Transverse colon (tissue), 4 donors: ENCODE data around the gene SMIM44. TPM values are rescaled to one million over a fixed set of nuclear protein-coding genes. Genes with fewer than 3 reads are reported as not detected.
A peak's percentile ranks its signal among the peaks of the same experiment; 100 is the strongest.

Source experiments
- DNase-seq: peaks from one replicate; pipeline ENCODE4 v3.0.0-alpha.2; 2019
- H3K27ac ChIP-seq, 4 donors: fragments of 200-600 bp; sonication (generic); 2 replicates each; pipeline ENCODE4 v1.5.1; 2016 to 2018; ENCODE audit warnings: inconsistent platforms in 4 of 4
- H3K27me3 ChIP-seq: fragments of 200-600 bp; sonication (generic); 2 replicates; pipeline ENCODE4 v1.5.1; 2017; ENCODE audit warnings: inconsistent platforms
- H3K36me3 ChIP-seq, 4 donors: fragments of 200-600 bp; sonication (generic); 2 replicates each; pipeline ENCODE4 v1.5.1; 2017 to 2019; ENCODE audit warnings: inconsistent platforms in 4 of 4
- H3K4me1 ChIP-seq, 4 donors: fragments of 200-600 bp; sonication (generic); 2 replicates each; pipeline ENCODE4 v1.5.1; 2017 to 2020; ENCODE audit warnings: inconsistent platforms in 4 of 4
- H3K4me3 ChIP-seq, 4 donors: fragments of 200-600 bp; sonication (generic); 1 replicate in 1 of 4; 2 replicates in 3 of 4; pipeline versions ENCODE4 v1.5.1 to v1.6.1; 2017 to 2019; ENCODE audit warnings: inconsistent platforms in 4 of 4
- H3K9me3 ChIP-seq, 2 donors: fragments of 200-600 bp; sonication (generic); 2 replicates each; pipeline ENCODE4 v1.5.1; 2017 to 2019; ENCODE audit warnings: inconsistent platforms in 2 of 2
- EP300 ChIP-seq: sonication (generic); formaldehyde crosslinking; IDR thresholded peaks from one replicate; pipeline ENCODE4 v1.6.1; 2017; ENCODE audit warnings: antibody characterized with exemption, low read depth
- POLR2A ChIP-seq: fragments of 450-650 bp; IDR thresholded peaks from one replicate; pipeline ENCODE4 v1.6.1; 2016; ENCODE audit warnings: antibody characterized with exemption, mild to moderate bottlenecking, moderate library complexity
- POLR2AphosphoS5 ChIP-seq, 3 donors: sonication (generic); formaldehyde crosslinking; IDR thresholded peaks; one replicate each; pipeline ENCODE4 v1.6.1; 2016; ENCODE audit warnings: antibody characterized with exemption in 3 of 3
- WGBS, 2 donors: methylation state at CpG; one replicate each; pipeline ENCODE4 v1.1.5; 2018; ENCODE audit warnings: low coverage in 1 of 2; 5-methylcytosine and 5-hydroxymethylcytosine counted together
- in situ Hi-C, 4 donors: fragments of 200-750 bp; cut with MboI; loops; one replicate each; pipeline versions ENCODE4 v1.15.0 to v1.15.1; 2017; ENCODE audit warnings: low sequenced_read_pairs in 3 of 4, low pct_ligation_motif_present in 1 of 4, low pct_unique_long_range_greater_than_20kb in 1 of 4
- intact Hi-C: fragments of 100-400 bp; cut with DNase I; formaldehyde crosslinking; loops from one replicate; pipeline ENCODE4 v1.15.1; 2023; ENCODE audit warnings: low total_unique reads
- total RNA-seq, 4 donors: library from RNA; depleted of rRNA; stranded (reverse); fragments of >200 nt; gene quantifications; one replicate each; pipeline ENCODE4 v1.1.0, GENCODE V29; 2016
- TF ChIP-seq, protein P1 (sequence below), 5 experiments: fragments of 200-600 bp in 3 of 5; fragments of 450-650 bp in 2 of 5; sonication (generic) in 3 of 5; IDR thresholded peaks; 1 replicate in 2 of 5; 2 replicates in 3 of 5; pipeline ENCODE4 v1.5.1; 2016 to 2017; ENCODE audit warnings: antibody characterized with exemption in 5 of 5, inconsistent platforms in 3 of 5, mild to moderate bottlenecking in 2 of 5, moderate library complexity in 1 of 5

SMIM44 gene
- total RNA-seq, 4 donors from 2014 or later: 4.1 to 15.3 TPM; not detected in 2

DNA sequence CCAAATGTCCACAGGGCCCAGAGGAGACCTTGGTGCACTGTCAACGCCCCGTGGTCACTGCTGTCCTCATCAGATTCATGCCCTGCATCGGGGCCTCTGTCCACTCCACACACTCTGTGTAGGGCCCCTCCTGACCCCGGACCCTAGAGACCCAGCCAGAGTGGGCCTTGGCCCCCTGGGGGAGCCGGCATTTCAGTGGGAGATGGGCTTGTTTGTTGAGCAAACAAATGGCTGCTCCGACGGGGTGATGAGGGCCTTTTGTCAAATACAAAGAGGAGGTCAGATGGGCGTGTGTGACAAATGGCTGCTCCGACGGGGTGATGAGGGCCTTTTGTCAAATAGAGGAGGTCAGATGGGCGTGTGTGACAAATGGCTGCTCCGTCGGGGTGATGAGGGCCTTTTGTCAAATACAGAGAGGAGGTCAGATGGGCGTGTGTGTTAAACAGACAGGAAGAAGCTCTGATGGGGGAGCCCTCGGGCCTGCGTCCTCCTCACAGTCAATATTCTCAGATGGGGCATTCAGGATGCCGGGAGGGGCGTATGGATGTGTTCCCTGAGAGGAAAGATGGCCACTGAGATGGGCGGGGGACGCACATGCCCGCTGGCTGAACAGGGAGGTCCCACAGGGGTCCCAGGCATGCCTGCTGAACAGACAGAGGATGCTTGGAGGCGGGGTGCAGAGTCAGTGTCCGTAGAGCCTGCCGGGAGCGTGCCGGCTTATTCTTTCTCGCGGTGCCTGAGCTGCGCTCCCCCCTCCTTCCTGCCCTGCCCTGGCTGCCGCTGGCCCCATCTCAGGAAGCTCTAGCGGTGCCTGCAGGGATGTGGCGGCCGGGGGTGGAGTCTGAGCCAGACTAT lies 39.2 kb downstream of the SMIM44 start:
- WGBS, 2 donors: 26 to 55% methylated on average over 4 to 27 of the region's 33 CpGs
- no peak for DNase-seq
- intact Hi-C loops (no loop called here), in situ Hi-C loops (no loop called here)
- H3K27ac ChIP-seq: peak overlapping the region; percentile 4 to 52 (median 36)
- H3K36me3 ChIP-seq: peaks cover 0 to 5% (median 1%) of the 10 kb centered on the region in 4 donors
- peaks cover 0 to 11% (median 5%) of the 10 kb centered on the region in 4 donors for H3K4me1 ChIP-seq
- H3K27me3 ChIP-seq: no peaks in the 10 kb centered on the region
- no peak for TF ChIP-seq POLR2A
- H3K4me3 ChIP-seq: no peak overlapping the region
- H3K9me3 ChIP-seq: no peaks in the 10 kb centered on the region

DNA sequence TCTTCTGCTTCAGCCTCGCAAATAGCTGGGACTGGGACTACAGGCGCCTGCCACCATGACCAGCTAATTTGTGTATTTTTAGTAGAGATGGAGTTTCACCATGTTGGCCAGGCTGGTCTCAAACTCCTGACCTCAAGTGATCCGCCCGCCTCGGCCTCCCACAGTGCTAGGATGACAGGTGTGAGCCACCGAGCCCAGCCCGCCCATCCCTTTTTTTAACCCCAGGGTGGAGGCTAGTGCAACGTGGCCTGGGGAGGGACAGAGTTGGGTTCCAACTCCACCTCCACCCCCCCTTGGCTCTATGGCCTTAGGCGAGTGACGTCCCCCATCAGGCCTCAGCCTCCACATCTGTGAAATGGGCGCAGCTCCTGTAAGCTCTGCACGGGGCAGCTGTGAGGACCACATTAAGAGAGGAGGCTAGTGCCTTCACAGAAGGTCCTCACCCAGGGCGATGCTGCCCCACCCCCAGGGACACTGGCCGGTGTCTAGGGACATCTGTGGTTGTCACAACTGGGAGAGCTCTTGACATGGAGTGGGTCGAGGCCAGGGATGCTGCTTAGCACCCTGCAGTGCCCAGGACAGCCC lies 40.7 kb downstream of the SMIM44 start:
- Histone ChIP-seq H3K27ac (no peak overlapping the region), H3K4me1 (peaks cover 0 to 11% (median 5%) of the 10 kb centered on the region in 4 donors)
- TF ChIP-seq POLR2A (no peak), POLR2AphosphoS5 (IDR thresholded peaks at IDR 0.05) (no peak), EP300 (no peak)
- TF ChIP-seq, protein P1, sequence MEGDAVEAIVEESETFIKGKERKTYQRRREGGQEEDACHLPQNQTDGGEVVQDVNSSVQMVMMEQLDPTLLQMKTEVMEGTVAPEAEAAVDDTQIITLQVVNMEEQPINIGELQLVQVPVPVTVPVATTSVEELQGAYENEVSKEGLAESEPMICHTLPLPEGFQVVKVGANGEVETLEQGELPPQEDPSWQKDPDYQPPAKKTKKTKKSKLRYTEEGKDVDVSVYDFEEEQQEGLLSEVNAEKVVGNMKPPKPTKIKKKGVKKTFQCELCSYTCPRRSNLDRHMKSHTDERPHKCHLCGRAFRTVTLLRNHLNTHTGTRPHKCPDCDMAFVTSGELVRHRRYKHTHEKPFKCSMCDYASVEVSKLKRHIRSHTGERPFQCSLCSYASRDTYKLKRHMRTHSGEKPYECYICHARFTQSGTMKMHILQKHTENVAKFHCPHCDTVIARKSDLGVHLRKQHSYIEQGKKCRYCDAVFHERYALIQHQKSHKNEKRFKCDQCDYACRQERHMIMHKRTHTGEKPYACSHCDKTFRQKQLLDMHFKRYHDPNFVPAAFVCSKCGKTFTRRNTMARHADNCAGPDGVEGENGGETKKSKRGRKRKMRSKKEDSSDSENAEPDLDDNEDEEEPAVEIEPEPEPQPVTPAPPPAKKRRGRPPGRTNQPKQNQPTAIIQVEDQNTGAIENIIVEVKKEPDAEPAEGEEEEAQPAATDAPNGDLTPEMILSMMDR (IDR thresholded peaks at IDR 0.05): no peak

DNA sequence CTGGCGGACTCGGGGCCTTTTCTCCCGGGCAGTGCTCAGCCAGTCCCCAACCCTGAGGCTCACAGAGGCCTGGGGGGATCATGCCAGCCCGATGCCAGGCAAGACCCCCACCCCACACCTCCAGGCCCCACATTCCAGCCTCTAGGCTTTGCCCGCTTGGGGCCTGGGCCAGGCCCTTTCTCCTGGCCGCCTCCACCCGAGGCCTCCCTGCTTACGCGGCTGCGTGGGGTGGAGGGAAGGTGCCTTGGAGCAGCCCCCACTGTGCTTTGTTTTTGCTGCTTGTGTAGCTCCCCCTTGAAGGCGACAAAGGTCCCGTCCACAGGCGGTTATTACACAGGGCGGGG lies 41.3 kb downstream of the SMIM44 start:
- Histone ChIP-seq H3K4me3 (no peak overlapping the region), H3K4me1 (peaks cover 0 to 11% (median 5%) of the 10 kb centered on the region in 4 donors), H3K9me3 (no peaks in the 10 kb centered on the region), H3K27ac (peak overlapping the region in 1 of 4 donors; percentile 46), H3K36me3 (no peaks in the 10 kb centered on the region), H3K27me3 (no peaks in the 10 kb centered on the region)
- in situ Hi-C loops: no loop called here
- TF ChIP-seq EP300: no peak
- TF ChIP-seq, protein P1 (IDR thresholded peaks at IDR 0.05): no peak
- no peak for TF ChIP-seq POLR2A
- no peak for TF ChIP-seq POLR2AphosphoS5 (IDR thresholded peaks at IDR 0.05)
- no peak for DNase-seq
- intact Hi-C loops: no loop called here
- 81 to 85% methylated on average over 5 to 14 of the region's 14 CpGs for WGBS, 2 donors

More for the DNA sequence above, 40.7 kb downstream of the SMIM44 start:
- intact Hi-C loops (no loop called here), in situ Hi-C loops (no loop called here)
- Histone ChIP-seq H3K36me3 (peaks cover 0 to under 1% (median 0%) of the 10 kb centered on the region in 4 donors), H3K9me3 (no peaks in the 10 kb centered on the region), H3K27me3 (no peaks in the 10 kb centered on the region), H3K4me3 (no peak overlapping the region)
- no peak for DNase-seq
- WGBS, 2 donors: 90 to 95% methylated on average over 2 to 13 of the region's 15 CpGs

DNA sequence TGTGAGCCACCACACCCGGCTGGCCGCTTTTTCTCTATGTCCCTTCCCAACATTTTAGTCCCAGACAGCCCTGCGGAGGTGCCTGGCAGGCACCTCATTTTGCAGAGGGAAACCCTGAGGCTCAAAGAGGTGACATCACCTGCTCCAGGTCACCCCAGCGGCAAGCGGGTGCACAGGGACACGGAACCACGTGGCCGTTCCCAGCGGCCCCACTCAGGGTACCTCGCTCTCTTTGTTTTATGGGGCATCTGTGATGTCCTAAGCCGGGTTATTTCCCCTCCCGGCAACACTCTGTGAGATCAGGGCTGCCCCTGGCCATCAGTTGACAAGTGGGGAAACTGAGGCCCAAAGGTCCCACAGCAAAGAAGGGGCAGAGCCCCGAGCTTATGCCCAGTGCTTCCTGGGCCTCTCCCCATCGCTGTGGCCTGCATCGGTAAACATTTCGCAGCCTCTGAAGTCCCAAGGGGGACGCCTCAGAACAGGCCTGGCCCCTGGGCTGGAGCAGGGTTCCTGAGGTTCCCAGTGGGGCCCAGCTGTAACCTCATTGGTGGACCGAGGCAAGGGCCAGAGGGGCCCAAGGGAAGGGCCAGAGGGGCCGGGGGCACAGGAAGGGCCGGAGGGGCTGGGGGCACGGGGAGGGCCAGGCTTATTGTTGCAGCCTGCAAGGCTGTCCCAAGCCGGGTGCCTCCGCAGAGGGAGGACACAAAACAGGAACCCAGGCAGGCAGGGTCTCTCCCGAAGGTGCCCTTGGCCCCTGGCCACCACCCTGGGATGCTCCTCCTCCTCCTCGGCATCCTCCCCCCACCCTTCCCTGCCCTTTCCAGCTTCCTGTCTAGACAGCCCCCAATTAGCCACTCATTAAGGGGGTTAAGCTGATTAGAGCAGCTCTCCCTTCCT lies 41.9 kb downstream of the SMIM44 start:
- H3K9me3 ChIP-seq: no peaks in the 10 kb centered on the region
- in situ Hi-C loops: no loop called here
- intact Hi-C loops: no loop called here
- no peaks in the 10 kb centered on the region for H3K36me3 ChIP-seq
- WGBS, 2 donors: 81% methylated on average over 22 of the region's 25 CpGs; no CpG with 5 or more reads in 1 of the 2 donors
- TF ChIP-seq, protein P1 (IDR thresholded peaks at IDR 0.05): no peak
- no peak for TF ChIP-seq POLR2AphosphoS5 (IDR thresholded peaks at IDR 0.05)
- TF ChIP-seq POLR2A: no peak
- no peak for TF ChIP-seq EP300
- H3K27me3 ChIP-seq: no peaks in the 10 kb centered on the region
- H3K27ac ChIP-seq: peak overlapping the region in 1 of 4 donors; percentile 46
- DNase-seq: no peak
- H3K4me3 ChIP-seq: no peak overlapping the region
- peaks cover 0 to 11% (median 5%) of the 10 kb centered on the region in 4 donors for H3K4me1 ChIP-seq
